Iris pigment epithelial cell (primary cell): Measurements from ENCODE around the gene ZNF665.
A peak's percentile ranks its signal among the peaks of the same experiment; 100 is the strongest.
"Not testable (repeated sequence)": the region's sequence is repeated elsewhere in the genome, so short reads cannot be mapped to it uniquely, and the experiment has no call there.

ENCODE experiments used
- DNase-seq: peaks from one replicate; pipeline ENCODE4 v3.0.0-alpha.2; 2011; ENCODE audit warnings: low read depth

ZNF665 gene

DNA sequence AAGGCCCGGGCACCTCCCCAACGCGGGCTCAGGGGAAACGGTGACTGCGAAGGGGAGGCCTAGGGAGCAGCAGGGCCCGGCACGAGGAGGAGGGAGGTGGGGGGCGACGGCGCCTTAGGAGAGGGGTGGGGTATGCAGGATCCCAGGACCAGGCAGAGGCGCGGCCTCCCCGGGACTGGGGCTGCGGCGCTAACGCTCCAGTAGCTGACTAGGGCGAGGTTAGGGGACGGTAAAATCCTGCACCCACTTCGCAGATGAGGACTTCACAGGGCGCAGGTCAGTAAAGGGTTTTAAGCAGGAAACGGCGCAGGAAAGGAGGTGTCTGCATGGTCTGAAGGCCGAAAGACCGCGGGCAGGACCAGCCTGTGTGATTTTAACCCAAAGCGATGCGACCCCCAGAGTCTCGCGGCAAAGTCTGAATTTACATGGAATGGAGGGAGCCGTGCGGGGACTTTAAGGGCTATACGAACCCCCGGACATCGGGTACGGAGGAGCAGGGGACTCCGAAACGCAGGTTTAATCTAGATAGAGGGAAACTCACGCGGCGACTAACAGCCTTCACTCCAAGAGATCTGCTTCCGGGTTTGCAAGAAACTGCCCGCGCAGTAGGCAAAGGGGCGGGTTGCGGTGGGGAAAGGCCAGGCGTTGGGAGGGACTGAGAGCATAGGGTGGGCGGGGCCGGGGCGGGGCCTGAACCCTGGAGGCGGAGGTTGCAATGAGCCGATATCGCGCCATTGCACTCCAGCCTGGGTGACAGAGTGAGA, at the start of gene ZNF665:
TSS of gene ZNF665 (minus strand) at position 588 of the 764 bp plus-strand sequence. CDS start 10,460 bp downstream, outside the sequence.
- DNase-seq: peak; percentile 92

- DNase-seq: no peak
Measured at GRCh38 chr19:53237114-53237777, 44.1 kb upstream of the ZNF665 start.

DNA sequence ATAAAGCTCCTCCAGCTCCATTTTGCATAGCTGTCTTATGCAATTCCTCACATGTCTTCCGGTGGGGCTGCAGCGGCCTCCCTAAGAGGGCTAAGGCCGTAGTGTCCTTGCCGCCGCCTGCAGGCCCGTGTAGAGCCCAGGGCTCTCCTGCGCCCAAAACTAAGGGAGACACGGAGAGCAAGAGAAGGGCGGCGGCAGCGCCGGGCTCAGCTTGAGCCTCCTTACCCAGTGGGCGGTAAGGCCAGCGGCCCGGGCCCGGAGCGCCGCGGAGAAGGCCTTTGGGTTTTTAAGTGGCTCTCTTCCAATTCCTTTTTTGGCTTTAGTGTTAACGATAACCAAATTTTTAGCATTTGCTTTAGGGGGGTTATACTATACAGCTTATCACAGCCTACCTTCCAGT, 31.4 kb upstream of the ZNF665 start:
- DNase-seq: no peak

GRCh38 chr19:53222716-53223115, 29.6 kb upstream of the ZNF665 start:
- DNase-seq: not testable (repeated sequence)

- no peak for DNase-seq
Measured at GRCh38 chr19:53212703-53213320, 19.7 kb upstream of the ZNF665 start.

DNA sequence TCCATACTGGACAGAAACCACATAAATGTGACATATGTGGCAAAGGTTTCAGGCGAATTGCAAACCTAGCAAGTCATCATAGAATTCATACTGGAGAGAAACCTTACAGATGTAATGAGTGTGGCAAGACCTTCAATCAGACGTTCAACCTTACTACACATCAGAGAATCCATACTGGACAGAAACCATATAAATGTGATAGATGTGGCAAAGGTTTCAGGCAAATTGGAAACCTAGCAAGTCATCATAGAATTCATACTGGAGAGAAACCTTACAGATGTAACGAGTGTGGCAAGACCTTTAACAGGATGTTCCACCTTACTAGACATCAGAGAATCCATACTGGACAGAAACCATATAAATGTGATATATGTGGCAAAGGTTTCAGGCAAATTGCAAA, 18.4 kb upstream of the ZNF665 start:
- not testable (repeated sequence) for DNase-seq

- DNase-seq: peak; percentile 91
Measured at GRCh38 chr19:53196777-53197396, 3.7 kb upstream of the ZNF665 start.

GRCh38 chr19:53195265-53195903, 2.2 kb upstream of the ZNF665 start:
- peak; percentile 85 for DNase-seq

DNA sequence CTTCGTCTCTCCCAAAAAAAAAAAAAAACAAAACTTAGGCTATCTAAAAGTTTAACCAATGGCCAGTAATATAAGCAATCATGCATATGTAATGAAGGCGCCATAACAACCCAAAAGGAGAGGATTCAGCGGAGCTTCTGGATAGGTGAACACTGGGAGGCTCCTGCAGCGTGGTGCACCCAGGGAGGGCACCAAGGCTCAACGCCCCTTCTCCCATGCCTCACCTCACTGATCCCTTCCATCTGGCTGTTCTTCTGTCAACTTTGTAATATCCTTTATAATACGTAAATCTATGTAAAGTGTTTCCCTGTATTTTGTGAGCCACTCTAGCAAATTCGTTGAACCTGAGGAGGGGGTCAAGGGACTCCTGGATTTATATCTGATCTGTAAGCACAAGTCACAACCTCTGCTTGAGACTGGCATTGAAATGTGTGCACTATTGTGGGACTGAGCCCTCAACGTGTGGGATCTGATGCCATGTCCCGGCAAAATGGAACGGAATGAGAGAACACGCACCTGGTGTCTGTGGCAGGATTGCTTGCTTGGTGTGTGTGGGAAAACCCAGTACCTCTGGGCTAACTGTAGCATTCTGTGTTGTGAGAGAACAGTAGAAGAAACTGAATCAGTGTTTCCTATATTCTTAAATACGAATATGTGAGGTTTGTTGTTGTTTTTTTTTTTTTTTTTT, 521 bp upstream of the ZNF665 start:
- DNase-seq: no peak

GRCh38 chr19:53190253-53190652, 2.9 kb downstream of the ZNF665 start:
- no peak for DNase-seq

- DNase-seq: not testable (repeated sequence)
Measured at GRCh38 chr19:53189691-53190198, 3.4 kb downstream of the ZNF665 start.

GRCh38 chr19:53185155-53185882, 7.8 kb downstream of the ZNF665 start:
- not testable (repeated sequence) for DNase-seq

DNA sequence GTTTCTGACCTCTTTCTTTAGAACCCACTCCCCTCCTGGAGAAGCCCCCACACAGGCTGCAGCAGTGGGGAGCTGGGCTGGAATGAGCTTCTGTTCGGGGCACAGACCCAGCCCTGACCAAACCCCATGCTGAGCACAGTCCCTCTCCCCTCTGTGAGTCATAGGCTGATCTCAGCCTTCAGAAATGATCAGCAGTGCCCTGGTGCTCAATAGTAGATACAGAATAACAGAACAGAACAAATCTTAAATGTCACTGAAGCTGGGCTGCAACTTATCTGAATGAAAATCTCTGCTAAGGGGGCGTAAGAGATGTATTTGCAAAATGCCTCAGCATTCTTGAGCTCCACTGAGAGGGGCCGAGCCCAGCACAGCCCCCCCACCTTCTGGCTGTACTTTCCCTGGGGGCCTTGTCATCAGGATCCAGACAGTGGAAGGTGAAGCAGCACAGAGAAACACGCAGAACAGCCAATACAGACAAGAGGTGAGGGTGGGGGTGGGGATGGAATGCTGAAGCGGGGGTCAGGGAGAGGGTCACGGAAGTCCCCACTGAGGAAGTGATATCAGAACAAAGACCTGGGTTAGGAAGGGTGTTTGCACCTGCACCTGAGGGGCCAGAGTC, 9.9 kb downstream of the ZNF665 start:
- DNase-seq: peak; percentile 76

DNA sequence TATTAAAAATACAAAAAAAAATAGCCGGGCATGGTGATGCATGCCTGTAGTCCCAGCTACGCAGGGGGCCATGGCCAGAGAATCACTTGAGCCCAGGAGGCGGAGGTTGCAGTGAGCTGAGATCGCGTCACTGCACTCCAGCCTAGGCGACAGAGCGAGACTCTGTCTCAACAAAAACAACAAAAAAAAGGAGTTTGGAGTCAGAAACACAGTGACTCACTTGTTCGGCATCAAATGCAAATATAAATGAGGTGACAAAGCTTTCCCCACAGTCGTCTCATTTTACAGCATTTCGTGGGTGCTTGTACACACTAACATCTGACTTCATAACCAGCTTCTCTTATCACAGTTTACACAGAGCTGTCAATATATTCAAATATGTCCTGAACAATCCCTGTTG, 11.0 kb downstream of the ZNF665 start:
- DNase-seq: peak; percentile 83

DNA sequence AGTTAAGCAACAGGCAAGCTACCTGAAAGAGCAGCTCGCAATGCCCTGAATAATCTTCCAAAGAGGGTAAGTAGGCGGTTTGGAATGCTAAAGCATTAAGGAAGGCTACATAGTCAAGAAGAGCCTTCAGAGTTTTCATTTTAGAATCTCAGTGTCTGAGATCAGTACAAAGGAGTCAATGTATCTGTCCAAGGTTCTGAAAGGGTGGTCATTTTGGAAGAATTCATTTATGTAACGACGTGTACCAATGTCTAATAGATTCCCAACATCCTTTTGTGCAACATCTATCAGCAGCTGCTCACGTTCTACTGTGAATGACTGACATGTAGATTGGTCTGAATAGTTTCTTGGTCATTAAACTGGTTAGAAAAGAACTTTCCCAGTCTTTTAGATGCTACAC, 15.2 kb downstream of the ZNF665 start:
- DNase-seq: no peak

DNA sequence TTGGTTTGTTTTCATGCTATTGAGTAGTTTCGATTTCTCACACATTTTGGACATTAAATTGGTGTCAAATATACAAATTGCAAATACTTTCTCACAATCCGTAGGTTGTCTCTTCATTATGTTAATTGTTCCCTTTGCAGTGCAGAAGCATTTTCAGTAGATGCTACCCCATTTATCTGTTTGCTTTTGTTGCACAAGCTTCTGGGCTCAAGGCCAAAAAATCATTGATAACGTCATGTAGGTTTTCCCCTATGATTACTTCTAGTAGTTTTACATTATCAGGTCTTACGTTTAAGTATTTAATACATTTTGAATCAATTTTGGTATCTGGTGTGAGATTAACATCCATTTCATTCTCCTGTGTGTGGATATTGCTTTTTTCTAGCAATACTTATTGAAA, 20.3 kb downstream of the ZNF665 start:
- peak; percentile 73 for DNase-seq

DNA sequence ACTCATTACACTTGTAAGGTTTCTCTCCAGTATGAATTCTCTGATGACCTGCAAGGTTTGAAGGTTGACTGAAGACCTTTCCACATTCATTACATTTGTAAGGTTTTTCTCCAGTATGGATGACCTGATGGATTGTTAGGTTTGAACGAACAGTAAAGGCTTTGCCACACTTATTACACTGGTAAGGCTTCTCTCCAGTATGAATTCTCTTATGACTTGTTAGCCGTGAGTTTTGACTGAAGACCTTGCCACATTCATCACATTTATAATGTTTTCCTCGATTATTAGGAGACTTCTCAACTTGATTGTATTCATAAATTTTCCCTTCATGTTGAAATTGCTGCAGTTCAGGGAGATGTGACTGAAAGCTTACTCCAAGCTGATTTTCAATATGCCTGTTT, 27.5 kb downstream of the ZNF665 start:
- no peak for DNase-seq

DNA sequence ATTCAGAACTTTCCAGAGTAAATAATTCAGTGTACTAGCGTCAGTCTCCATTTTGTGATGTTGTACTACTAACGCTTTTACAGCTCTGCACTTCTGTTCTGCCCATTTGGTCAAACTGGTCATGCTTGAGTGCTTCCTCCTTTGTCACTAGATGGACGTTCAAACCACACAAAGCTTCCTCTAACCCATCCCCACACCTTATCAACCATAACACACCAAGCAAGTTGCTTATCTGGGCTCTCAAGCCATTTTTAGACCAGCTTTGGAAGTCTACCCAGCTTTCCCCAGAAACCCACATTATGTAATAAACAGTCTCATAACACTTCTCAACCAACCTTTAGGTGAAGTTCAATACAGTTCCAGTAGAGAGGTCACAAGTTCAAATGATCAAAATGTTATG, 32.0 kb downstream of the ZNF665 start:
- DNase-seq: no peak

GRCh38 chr19:53160350-53160749, 32.8 kb downstream of the ZNF665 start:
- no peak for DNase-seq

GRCh38 chr19:53158119-53158656, 35.0 kb downstream of the ZNF665 start:
- peak; percentile 33 for DNase-seq
